A673 (cell line): ENCODE measurements around the gene TECPR2.

Experiments
- CTCF ChIP-seq: fragments of 300-800, 200-600 bp; sonication (generic); conservative IDR thresholded peaks from 2 replicates; pipeline ENCODE4 v1.5.1; 2017; ENCODE audit warnings: low read depth, mild to moderate bottlenecking, antibody characterized with exemption, low read length, moderate library complexity, mixed read lengths
- EZH2 ChIP-seq: fragments of 200-600 bp; sonication (generic); IDR thresholded peaks from 2 replicates; pipeline ENCODE4 v1.6.1; 2017; ENCODE audit warnings: borderline replicate concordance, low read depth, mild to moderate bottlenecking, mixed read lengths, antibody characterized with exemption, low read length; ENCODE audit not compliant: poor library complexity, severe bottlenecking

GRCh38 chr14:102392506-102392905, 29.8 kb downstream of the TECPR2 start:
- no peak for TF ChIP-seq CTCF
- no peak for TF ChIP-seq EZH2
